ENCODE data around the gene USP44.

DNA sequence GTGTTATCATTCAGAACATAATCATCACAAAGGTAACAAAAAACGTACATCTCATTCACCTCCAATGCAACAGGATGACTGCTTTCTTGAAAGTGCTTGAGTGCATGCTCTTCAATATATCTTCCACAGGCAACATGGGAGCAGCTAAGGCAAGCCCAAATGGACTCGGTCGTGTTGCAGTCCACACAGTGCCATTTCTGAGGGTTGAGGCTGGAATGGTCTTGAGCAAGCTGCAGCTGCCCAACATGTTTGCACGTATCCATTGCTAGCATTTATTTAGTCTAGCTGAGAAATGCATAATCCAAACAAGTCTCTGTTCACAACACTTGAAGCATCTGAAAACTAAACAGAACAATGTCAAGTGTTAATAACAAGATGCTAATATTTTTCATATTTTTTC is 17.3 kb downstream of the USP44 start:
- TF ChIP-seq GABPA (IDR thresholded peaks at IDR 0.05; ENCODE audit: low read depth, low read length) = no peak
- TF ChIP-seq GABPA (CRISPR knock-in tag; IDR thresholded peaks at IDR 0.05; ENCODE audit: low read depth) = no peak
- no peak for TF ChIP-seq HDAC2 (CRISPR knock-in tag; IDR thresholded peaks at IDR 0.05)
- no peak for TF ChIP-seq NR1H2 (CRISPR knock-in tag; IDR thresholded peaks at IDR 0.05; ENCODE audit: borderline replicate concordance, low read depth)
- TF ChIP-seq, protein P1, sequence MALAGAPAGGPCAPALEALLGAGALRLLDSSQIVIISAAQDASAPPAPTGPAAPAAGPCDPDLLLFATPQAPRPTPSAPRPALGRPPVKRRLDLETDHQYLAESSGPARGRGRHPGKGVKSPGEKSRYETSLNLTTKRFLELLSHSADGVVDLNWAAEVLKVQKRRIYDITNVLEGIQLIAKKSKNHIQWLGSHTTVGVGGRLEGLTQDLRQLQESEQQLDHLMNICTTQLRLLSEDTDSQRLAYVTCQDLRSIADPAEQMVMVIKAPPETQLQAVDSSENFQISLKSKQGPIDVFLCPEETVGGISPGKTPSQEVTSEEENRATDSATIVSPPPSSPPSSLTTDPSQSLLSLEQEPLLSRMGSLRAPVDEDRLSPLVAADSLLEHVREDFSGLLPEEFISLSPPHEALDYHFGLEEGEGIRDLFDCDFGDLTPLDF (CRISPR knock-in tag; IDR thresholded peaks at IDR 0.05) = no peak
- TF ChIP-seq, protein P2, sequence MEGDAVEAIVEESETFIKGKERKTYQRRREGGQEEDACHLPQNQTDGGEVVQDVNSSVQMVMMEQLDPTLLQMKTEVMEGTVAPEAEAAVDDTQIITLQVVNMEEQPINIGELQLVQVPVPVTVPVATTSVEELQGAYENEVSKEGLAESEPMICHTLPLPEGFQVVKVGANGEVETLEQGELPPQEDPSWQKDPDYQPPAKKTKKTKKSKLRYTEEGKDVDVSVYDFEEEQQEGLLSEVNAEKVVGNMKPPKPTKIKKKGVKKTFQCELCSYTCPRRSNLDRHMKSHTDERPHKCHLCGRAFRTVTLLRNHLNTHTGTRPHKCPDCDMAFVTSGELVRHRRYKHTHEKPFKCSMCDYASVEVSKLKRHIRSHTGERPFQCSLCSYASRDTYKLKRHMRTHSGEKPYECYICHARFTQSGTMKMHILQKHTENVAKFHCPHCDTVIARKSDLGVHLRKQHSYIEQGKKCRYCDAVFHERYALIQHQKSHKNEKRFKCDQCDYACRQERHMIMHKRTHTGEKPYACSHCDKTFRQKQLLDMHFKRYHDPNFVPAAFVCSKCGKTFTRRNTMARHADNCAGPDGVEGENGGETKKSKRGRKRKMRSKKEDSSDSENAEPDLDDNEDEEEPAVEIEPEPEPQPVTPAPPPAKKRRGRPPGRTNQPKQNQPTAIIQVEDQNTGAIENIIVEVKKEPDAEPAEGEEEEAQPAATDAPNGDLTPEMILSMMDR (CRISPR knock-in tag; IDR thresholded peaks at IDR 0.05) = no peak

Data from HepG2 (cell line).